GM11168 (cell line): Measurements from ENCODE around the gene OPRM1.
"Not testable (repeated sequence)": the region's sequence is repeated elsewhere in the genome, so short reads cannot be mapped to it uniquely, and the experiment has no call there.

ENCODE experiments used
- in situ Hi-C: fragments of 300-500 bp; cut with MboI; formaldehyde crosslinking; loops from one replicate; pipeline ENCODE4 v1.12.0; 2022; ENCODE audit warnings: low sequenced_read_pairs; ENCODE audit not compliant: unreplicated experiment

OPRM1 gene

GRCh38 chr6:154197196-154197860 is 158.3 kb downstream of the OPRM1 start:
- in situ Hi-C loops, result no loop called here

GRCh38 chr6:154201688-154202087 is 162.6 kb downstream of the OPRM1 start:
- in situ Hi-C loops, result not testable (repeated sequence)

DNA sequence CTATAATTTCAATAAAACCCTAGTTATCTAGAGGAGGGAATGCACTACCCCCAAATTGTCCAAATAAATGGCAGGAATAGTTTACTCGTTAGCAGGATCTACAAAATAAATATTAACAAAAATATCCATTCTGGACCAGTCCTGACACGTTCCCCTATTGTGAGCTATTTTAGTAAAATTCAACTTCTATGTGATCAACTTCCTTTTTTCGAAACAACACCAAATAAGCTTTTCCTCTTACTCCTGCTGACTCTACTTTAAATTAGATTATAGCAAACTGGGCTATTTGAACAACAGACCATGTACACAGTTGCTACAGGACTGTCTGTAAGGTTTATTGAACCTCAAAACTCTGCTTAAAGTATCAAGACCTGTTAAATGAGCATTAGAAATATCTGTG is 163.3 kb downstream of the OPRM1 start:
- in situ Hi-C loops, result no loop called here

GRCh38 chr6:154202958-154203357 is 163.9 kb downstream of the OPRM1 start:
- in situ Hi-C loops, result no loop called here

DNA sequence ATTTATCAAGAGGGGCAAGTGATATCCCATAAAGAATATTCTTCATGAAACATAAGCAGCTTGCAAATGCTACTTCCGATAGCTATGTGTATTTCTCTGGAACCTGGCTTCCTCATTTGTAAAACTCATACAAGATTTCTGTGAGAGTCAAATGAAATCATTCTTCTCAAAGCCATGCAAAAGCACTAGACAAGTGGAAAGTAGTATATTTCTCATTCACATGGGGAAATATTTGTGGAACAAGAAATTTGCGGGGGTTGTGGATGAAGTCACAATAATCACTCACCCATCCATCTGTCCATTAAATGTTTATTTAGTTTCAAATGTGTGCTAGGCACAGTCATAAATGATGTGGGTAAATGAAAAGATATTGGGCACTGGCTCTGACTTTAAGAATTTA is 167.1 kb downstream of the OPRM1 start:
- in situ Hi-C loops, result no loop called here

- in situ Hi-C loops, result no loop called here
Measured at GRCh38 chr6:154206996-154207395, 168.0 kb downstream of the OPRM1 start.

GRCh38 chr6:154209555-154209954 is 170.5 kb downstream of the OPRM1 start:
- in situ Hi-C loops, result no loop called here

DNA sequence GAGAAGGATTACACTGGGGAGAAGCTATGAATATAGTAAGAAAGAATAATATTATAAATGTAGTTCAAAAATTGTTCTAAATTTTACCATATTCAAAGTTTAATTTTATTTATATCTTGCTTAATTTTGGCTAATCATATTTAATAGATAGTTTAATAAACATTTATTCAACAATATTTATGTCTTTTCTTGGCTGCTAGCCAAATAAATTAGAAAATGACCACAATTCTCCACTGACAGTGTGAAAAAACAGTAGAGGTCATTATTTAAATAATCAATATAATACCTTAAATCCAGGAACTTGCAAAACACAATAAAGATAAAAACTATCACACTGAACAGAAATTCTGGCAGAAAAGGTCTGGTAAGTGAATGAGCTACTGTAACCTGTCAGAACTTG is 171.6 kb downstream of the OPRM1 start:
- in situ Hi-C loops, result no loop called here

- in situ Hi-C loops, result no loop called here
Measured at GRCh38 chr6:154213782-154214181, 174.7 kb downstream of the OPRM1 start.

DNA sequence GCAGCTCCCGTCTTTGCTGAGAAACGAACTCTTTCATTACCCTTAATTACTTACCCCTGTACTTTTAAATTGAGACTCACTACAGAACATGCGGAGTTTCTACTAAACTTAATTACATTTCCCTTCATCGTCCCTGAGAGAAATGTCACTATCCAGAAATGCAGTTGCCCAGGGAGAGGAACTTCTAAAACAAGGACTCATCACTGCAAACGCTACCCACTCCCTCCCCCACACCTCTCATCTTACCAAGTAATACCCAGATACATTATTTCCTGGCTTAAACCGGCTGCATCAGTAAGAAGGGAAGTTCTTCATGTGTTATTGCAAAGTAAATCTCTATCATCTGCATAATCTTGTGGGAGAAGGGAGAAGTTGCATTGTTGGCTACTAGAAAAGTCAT is 179.3 kb downstream of the OPRM1 start:
- in situ Hi-C loops, result no loop called here

GRCh38 chr6:154218787-154219186 is 179.7 kb downstream of the OPRM1 start:
- in situ Hi-C loops, result no loop called here

DNA sequence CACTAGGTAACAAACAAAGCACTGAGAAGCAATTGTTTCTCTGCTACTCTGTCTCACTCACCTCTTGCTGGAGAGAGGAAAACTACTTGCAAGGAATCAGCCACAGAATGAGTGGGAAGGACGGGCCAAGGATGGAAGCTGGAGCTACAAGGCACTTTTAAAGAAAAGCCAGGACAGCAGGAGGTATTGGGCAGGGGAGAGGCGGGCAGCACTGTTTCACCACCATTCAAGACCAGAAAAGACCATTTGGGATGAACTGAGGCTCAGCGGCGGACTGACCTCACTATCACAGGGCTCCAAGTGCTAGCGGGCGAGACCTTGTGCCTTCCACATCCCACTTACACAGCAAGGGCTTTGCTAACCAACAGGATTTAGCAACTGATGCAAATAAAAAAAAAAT is 180.2 kb downstream of the OPRM1 start:
- in situ Hi-C loops, result no loop called here

DNA sequence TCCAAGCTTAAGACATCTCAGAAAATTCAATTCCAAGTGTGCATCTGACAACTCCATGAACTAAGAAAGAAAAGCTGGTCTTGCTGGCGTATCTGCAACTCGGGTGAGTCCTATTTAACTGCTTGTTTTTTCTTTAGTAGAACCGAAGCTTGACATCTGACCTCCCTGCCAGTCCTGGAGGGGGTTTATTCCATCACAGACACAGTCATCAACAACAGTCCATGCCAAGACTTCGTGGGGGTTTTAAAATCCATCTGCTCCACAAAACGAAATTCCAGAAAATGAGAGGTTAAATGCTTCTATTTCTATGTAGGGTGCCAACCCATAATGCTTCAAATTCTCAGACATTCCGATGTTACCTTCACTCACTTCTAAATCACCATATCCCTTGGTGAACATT is 183.7 kb downstream of the OPRM1 start:
- in situ Hi-C loops, result no loop called here

DNA sequence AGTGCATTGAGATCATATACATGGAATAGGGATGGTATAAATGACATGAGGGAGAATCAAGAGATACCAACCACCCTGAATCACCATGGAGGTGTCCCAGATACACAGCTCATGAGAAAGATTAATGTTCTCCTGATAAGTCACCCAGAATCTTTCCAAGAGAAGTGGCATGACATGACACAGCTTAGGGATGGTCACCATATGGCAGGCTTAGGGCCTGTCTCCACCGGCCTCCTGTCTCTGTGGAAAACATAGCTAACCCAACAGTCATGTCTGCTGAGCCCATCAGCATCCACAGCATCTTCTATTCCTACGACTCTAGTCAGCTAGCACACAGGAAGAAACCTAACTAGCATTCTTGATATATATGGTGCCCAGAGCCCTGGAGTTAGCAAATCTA is 184.3 kb downstream of the OPRM1 start:
- in situ Hi-C loops, result no loop called here

GRCh38 chr6:154226461-154226860 is 187.4 kb downstream of the OPRM1 start:
- in situ Hi-C loops, result no loop called here

DNA sequence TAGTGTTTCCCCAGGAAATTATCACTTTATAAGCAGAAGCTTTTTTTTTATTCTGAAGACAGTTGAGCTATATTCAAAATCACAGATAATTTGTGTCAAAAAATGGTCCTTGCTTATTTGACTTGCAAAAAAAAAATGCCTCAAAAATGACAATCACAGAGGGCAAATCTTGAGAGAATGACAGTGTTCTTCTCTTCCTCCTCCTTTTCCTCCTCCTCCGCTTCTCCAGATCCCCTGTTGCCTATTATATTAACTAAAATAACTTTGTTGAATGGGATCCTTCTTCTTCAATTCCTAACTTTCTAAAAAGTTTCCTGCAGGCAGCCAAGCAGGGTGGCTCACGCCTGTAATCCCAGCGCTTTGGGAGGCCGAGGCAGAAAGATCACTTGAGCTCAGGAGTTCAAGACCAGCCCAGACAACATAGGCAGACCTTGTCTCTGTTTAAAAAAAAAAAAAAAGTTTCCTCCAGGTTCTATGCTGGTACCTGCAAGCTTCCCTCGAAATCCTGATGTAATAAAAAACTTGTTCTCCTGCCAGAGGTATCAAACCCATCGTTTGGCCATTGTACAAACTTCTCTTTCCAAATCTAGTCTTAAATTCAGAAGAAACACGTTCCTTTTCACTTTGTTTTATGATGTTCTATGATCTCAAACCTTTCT is 189.0 kb downstream of the OPRM1 start:
- in situ Hi-C loops, result no loop called here

DNA sequence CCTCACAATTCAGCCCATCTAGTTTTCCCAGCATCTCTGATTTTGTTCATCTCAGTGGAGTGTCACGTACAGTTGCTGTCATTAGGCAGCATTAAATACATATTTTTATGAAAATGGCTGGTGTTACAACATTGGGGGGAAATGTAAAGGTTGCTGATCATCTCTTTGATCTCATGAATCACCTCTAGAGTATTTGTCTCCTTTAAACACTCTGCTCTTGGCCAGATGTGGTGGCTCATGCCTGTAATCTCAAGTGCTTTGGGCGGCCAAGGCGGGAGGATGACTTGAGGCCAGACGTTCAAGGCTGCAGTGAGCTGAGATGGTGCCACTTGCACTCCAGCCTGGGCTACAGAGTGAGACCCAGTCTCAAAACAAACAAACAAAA is 189.5 kb downstream of the OPRM1 start:
- in situ Hi-C loops, result no loop called here

DNA sequence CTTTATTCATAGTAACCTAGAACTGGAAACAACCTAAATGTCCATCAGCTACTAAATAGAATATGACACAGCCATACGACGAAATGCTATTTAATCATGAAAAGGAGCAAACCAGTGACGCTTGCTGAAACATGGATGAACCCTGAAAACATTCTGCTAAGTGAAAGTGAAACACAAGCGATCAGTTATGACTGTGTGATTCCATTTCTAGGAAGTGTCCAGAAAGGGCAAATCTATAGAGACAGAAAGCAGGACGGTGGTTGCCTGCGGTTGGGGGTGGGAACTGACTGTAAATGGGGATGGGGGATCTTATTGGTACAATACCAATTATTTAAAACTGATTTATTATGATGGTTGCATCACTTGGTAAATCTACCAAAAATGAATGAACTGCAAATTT is 190.7 kb downstream of the OPRM1 start:
- in situ Hi-C loops, result no loop called here

GRCh38 chr6:154230393-154230792 is 191.4 kb downstream of the OPRM1 start:
- in situ Hi-C loops, result no loop called here

DNA sequence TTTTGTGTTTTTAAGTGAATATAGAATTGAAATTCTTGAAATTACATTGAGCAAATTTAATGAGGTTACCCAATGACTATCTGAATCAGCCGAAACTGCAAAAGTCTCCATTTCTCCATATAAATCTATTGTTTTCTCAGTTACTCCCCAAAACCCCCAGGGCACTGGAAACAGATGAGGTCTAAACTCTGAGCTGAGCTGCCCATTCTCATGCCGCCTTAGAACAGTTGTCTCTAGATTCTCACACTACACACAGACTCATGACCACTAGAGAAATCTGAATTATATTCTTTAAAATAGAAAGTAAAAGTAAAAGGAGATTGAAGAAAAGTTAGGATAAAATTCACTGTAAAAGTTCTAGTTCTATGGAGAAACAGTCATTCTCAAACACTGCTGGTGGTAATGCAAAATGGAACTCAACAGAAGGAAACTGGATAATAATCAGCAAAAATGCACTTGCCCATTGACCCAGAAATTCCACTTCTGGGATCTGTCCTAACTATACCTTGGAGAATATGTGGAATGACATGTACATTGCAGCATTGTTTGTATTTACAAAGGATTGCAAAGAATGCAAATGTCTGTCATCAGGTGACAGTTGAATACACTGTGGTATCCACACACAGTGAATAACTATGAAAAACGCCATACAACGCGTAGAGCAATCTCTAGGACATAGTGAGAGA is 192.0 kb downstream of the OPRM1 start:
- in situ Hi-C loops, result no loop called here

DNA sequence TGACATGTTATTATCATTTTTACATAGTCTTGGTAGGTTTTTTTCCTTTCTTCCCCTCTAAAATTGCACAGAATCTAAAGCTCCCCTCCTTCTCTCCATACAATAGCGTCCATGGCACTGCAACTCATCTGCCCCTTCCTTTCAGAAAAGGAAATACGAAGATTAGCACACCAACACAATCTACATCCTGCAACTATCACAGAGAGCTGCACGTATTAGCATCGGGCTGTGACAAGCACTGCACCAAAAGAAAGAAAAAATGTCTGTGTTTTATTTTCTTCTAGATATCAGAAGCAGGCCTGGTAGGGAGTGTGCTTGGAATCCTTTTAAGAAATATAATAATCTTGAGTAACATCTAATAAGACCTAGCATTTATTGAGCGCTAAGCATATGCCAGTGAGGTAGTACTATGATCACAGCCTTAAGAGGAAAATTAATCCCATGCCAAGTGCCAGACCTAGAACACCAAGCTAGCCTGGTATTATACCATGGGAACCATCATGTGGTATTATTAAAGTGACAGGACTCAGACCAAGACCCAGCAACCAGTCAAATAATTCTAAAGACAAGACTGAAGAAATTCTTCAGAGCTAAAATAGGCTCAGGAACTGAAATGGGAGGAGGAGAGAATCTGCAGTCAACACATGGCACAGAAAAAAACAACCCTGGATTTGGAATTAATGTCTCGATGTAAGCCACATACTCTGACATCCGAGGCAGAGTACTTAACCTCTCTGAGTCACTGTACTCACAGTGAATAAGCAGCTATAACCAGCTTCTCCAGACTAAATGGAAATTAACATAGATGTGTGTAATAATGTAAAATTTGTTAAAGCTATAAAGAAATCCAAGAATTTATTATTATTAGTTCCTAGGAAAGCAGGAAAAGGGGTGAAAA is 193.2 kb downstream of the OPRM1 start:
- in situ Hi-C loops, result no loop called here
